Suppressor macrophage treated with lipopolysaccharide for 1 hour (primary cell): ENCODE data around the gene FHL2.
A peak's percentile ranks its signal among the peaks of the same experiment; 100 is the strongest.

ENCODE experiments used
- DNase-seq, 3 donors: peaks; one replicate each; pipeline ENCODE4 v3.0.0-alpha.2; 2020 to 2022

The FHL2 gene

DNA sequence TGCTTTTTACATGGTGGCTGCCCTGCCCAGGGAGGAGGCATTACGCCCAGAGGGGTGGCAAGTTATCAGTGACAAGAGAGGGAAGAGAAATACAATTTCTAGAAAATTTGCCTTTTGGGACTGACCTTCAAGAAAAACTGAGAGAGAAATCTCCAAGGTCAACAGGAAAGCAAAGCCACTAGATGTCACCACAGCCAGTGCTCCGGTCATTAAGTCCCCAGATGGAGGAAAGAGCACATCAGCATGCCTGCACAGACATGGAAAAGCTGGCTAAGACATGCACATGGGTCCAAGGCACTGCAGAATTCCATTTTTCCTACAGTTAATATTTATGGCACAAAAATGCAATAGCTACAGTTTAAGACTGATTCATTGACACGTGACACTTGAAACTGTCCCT is 21.0 kb downstream of the FHL2 start:
- DNase-seq = no peak

DNA sequence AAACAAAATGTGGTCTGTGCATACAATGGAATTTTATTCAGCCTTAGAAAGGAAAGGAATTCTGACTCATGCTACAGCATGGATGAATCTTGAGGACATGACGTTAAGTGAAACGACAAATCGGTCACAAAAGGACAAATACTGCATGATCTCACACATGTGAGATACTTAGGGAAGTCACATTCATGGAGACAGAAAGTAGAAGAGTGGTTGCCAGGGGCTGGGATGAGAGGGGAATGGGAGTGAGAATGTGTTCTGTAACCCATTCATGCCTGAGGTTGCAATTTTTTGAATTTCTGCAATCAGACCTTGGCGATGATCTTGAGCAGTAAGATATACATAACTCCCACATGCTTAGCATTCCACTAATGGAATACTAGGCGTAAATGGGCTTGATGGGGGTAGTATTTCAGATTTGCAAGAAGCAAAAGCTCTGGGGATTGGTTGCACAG is 22.0 kb downstream of the FHL2 start:
- DNase-seq = no peak

DNA sequence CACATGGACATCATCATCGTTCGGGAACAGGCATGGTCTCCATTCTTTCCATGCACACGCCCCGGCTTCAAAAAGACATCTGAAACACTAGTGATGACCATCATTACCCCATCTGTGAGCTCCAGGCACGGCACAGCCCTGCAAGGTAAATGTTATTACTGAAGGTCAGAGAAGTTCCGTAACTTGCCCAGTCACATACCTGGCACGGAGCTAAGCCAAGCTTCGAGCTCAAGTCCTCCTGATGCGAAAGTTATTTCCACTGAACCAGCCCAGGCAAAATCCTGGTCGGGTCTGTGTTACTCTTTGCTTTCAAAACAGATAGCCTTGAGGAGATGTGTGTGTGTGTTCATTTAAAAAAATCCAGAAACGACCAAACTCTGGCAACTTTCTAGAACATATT is 22.8 kb downstream of the FHL2 start:
- DNase-seq = no peak

DNA sequence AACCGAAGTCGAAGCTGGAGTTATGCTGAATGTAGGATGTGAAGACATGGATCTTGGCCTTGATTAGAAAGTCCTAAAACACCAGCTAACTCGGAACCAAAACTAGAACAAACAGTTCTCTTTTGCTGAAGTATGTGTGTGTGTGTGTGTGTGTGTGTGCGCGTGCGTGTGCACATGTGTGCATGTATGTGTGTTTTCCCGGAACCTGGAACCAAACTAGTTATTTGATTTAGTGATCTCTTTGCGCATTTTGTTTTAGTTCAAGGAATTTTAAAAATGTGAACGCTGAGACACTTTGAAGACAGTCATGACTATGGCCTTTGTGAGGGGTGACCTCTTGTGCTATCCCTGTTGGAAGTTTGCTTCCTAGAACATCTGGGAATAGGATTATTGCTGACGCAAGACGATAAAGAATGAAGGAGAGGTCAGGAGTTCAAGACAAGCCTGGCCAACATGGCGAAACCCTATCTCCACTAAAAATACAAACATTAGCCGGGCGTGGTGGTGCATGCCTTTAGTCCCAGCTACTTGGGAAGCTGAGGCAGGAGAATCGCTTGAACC is 23.8 kb downstream of the FHL2 start:
- DNase-seq = no peak

DNA sequence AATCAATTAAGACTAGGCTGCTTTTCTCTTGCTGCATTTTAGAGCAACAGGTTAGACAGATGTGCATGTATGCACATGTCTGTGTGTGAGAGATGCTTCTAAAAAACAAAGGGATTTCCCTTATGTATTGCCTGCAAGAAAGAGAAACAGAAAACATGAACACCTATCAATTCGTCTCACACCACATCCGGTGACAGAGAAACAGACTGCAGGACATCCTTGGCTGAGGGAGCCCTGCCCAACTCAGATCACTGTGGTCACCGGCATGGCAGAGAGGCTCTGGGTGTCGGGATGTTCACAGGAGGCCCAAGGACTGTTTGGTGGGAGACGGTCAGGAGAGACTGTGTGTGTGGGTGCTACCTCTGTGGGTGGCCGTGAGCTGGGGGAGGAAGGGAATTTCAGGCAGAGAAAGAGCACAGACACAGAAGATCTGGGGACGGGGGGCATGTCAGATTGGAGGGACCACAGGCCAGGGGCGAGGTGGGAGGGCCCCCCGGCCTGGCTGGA is 24.9 kb downstream of the FHL2 start:
- no peak for DNase-seq

DNA sequence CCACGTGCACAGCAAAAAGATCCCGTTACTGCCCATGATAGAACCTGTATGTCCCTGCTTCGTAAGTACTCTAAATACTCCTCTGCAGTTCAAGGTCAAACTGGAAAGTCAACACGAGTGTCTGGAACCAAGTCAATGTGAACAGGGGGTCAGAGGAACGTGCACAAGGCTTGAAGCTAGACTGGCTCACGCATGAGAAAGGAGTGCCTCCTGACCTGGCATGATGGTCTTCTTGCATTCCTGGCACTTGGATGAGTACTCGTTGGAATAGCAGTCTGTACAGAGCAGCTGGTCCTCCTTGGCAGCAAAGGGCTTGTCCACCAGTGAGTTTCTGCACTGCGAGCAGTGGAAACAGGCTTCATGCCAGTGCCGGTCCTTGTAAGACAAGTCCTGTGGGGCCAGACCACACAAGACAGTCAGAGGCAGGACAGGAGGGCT is 25.5 kb downstream of the FHL2 start:
- DNase-seq = no peak

DNA sequence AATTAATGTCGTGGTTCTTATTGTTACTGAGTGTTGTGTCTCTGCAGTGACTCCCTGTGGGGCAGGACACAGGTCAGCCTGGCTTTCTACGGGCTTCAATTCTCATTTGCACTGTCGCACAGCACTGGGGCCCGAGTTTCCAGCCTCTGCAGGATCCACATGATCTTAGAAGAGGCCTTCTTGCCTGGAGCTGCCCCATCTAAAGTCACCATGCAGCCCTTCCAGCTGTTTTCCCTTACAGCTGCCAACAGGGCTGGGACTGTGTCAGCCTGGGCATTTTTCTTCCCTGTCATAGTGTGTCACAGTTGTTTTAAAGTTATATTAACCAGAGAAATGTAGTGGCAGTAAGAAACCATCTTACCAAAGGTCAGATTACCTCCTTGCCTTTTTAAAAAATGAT is 27.0 kb downstream of the FHL2 start:
- DNase-seq = no peak

DNA sequence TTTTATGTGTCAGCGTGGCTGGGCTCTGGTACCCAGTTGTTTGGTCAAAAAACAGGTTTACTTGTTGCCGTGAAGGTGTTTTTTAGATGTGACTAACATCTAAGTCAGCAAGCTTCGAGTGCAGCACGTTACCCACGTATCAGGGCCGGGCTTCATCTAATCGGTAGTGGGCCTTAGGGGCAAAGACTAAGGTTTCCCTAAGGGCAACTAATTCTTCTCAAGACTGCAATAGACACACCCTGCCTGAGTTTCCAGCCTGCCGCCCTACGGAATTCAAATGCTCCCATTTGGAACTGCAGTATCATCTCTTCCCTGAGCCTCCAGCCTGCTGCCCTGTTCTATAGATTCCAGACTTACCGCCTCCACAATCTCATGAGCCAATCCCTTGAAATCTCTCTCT is 27.7 kb downstream of the FHL2 start:
- DNase-seq = no peak

DNA sequence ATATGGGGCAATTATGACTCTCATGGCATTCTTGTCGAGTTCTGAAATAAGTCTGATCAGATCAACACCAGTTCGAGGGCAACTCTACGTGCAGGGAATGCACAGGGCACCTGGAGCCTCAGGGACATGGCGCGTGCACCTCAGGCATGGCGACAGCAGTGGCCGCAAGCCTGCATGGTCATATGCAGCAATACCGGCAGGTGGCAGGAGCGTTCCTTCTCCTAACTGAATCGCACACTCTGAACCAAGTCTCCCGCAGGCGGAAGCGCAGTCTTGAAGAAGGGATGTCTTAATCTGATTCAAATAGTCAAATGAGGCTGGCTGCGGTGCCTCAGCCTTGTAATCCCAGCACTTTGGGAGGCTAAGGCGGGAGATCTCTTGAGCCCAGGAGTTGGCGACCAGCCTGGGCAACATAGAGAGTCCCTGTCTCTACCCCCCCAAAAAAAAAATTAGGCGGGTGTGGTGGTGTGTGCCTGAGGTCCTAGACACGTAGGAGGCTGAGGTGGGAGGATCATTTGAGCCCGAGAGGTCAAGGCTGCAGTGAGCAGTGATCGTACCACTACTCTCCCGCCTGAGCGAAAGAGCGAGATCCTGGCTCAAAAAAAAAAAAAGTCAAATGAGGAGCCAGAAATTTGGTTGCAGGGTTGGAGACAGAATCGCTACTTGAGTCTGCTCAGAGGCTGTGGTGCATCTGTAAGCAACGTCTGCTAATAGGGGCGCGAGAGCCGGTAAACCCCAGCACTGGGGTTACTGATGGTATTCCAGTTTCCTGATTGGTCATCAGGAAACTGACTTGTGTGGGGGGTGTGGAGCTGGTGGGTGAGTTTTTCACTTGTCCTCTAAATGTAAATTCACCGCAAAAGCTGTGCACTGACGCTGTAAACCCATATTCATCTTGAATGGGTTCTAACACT is 28.8 kb downstream of the FHL2 start:
- peak; percentile 86 to 89 (median 88) for DNase-seq

DNA sequence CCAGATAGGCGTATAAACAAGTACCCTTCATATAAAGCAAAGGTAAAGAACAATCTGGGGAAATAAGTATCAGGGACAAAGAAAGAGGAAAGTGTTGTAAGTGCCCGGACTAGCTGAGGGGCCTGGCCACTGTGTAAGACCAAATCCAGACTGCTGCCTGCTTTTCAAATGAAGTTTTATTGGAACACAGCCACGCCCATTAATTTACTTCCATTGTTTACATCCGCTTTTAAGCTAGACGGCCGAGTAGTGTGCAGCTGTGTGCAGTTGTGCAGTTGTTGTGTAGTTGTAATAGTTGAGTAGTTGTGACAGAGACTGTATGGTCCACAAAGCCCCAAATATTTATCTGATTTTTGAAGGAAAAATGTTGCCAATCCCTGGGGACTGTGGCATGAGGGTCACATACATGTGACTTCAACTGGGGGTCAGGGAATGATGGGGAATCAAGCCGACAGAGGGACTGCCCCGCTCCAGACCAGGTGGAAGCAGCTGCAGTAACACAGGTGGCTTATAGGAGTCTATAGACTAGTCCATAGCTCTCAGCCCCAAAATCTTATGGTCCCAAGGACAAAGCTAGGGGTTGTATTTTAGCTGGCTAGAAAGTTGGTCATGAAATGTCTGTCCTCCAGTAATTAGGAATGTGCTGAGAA is 30.0 kb downstream of the FHL2 start:
- DNase-seq = no peak

DNA sequence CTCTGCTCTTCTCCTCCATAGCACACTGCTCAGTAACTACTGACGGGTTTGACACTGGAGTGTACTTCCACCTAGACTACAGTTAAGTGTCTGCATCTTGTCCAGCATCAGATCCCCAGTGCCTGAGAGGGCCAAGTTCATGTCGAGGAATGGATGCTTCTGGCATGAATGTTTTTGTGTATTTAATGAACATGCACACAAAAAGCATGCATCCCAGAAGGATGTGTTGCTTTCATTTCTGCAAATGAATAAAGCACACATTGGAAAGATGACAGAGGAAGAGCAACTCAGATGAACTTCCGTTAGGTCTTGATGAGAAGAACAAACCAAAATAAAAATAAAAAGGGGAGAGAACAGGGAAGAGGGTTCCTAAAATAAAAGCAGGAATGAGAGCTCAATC is 33.6 kb downstream of the FHL2 start:
- no peak for DNase-seq

DNA sequence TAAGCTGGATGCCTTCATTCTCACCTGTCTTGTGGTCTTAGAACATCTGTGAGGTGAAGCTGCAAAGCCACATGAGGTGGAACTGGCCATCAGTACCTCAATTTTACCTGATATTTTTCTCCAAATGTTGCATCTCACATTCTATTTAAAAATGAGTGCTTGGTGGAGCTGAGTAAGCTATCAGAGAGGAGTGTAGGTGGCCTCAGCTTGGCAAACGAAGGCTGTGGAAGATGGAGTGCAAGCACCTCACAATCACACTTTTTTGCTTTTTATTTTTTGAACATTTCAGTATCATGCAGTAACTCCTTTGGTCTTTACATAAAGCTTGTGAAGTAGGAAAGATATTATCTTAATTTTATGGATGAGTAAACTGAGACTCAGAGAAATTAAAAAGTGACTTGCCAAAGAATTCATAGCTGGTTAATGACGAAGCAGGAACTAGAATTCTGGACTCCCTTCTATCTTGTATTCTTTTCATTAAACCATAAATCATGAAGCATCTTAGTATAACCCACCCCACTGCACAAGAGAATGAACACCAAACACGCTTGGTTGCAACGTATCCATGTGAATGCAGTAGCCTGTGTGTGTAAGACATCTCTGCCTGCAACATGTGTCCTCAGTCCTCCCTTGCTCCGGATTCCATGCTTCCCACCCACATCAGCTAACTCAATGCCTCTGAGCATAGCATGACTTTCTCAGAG is 34.3 kb downstream of the FHL2 start:
- no peak for DNase-seq

DNA sequence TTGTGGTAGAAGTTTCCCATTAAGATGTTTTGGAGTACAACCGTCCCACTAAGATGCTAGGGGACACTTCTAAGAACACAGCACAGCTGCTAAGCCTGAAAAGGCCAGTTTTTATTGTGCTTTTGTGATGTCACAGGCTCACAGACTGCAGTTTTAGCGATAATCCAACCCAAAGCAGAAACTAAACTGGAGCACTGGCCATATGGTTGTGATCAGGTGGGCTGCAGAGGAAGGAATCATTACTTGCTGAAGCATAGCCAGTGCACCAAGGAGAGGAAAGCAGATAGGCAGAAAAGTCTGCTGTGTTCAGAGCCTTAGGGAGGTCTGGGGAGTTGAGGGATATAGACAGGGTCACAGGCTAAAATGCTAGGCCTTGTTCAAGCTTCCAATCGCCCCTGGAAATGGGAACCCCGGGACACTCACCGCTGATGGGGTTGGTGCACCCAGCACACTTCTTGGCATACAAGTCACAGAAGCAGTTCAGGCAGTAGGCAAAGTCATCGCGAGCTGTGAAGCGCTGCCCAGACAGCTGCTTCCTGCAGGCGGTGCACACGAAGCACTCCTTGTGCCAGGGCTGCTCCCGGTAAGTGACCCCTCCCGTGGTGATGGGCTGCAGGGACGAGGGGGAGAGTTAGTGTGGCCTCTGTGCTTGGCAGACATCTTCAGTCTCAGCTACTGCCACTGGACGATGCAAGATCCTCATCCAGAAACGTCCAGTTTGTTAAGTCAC is 35.8 kb downstream of the FHL2 start:
- no peak for DNase-seq

DNA sequence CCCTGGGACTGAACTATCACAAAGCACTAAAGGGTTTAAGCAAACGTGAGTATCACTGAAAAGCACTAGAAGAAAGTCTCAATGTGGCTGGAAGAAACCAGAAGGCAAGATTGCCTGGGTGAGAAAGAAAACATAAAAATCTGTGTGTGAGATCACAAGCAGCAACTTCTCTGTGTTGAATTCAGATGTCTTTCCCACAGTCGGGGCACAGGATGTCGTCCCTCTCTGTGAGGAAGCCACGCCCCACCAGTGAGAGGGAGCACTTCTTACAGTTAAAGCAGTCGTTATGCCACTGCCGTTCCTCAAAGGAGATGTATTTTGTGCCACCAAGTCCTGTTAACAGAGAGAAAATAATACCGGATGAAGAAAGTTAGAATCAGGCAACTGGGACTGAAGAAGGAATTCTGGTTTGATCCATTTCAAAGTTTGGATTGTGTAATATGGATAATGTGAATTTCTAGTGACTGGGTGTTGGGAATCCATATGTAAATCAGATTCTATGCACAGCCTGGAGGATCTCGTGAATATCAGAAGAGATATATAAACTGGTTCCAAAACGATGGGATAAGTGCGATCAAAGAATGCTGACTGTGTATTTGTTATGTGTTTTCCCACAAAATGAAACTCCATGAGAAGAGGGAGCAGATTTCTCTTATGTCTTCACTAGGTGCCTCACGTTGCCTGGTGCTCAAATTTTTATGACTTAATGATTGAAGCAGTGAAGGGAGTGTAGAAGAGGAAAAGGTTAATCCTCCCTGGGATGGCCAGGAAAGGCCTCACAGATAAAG is 37.6 kb downstream of the FHL2 start:
- DNase-seq = no peak

DNA sequence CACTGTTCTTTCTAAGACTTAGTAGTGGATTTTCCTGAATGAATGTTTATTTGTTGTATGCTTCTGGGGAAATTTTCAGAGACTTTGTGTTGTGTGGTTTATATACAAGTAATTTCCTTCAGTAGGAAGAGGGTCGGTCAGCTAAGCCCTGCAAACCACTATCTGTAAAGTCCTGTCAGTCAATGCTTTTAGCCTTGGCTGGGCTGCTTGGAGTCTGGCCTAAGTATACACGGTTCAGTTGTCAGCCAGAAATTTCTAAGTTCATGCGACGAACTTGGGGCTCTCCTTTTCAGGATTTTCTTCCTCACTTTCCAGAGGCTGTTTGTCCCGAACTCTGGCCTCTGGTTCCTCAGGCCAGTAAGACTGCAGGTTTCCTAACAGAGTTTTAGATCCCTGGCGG is 40.3 kb downstream of the FHL2 start:
- DNase-seq = no peak

DNA sequence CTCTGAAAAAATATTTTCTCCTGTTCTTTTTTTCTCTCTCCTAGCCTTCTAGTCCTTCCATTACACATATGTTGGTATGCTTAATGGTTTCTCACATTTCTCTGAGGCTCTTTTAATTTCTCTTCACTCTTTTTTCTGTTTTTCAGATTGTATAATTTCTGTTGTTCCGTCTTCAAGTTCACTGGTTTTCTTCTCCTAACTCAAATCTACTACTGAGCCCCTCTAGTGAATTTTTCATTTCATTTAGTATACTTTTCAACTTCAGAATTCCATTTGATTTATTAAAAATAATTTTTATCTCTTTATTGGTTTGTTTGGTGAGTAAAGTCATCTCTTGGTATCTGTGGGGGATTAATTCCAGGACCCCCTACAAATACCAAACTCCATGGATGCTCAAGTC is 41.7 kb downstream of the FHL2 start:
- no peak for DNase-seq

DNA sequence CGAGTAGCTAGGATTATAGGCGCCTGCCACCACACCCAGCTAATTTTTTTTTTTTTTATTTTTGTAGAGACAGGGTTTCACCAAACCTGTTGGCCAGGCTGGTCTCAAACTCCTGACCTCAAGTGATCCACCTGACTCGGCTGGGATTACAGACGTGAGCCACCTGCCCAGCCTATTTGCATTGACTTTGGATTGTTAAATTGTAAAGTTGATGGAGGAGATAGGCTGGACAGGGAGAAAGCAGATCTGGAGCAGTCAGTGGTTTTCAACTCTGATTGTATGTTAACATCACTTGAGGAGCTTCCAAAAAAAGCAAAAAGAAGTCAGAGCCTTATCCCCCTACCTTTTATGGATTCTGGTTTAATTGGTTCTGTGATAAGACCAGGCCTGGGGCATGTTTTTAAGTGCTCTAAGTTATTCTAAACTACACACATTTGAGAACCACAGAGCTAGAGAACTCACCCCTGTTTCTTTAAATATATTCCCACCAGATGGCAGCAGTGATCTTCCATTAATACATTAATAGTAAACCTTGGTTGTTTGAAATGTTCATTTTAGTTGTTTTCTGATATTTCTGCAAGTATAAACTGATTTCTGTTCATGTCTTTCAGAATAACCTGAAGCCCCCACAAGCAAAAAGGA is 54.0 kb downstream of the FHL2 start:
- DNase-seq = peak; percentile 46 to 55 (median 53)

DNA sequence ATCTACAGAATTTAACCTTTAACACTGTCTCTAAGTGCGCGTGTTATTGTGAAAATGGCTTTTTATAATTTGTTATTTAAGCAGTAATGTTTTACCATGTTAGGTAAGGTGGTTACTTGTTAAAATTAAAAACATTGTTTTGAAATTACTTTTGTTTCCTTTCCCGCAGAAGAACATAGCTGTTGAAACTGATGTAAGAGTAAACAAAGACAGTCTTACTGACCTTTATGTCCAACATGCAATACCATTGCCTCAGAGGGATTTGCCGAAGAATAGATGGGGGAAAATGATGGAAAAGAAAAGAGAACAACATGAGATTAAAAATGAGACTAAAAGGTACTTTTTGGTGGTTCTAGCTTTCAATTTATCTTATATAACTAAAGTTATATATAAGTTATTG is 59.4 kb downstream of the FHL2 start:
- DNase-seq = no peak

DNA sequence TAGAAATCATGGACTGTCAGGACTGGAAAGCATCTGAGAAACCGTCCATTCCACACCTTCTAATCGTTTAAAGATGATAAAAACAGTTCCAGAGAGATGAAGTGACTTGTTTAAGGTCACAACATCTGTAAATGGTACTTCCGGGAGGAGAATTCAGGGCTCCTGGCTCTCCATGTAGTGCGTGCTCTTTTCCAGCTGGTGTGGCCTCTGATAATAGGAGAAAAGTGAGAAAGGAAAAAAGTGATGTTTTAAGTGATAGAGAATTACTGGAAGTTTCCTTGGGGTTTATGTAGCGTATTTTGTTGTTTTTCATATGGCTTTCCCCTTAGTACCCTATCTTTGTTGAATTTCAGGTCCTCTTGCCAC is 60.8 kb downstream of the FHL2 start:
- no peak for DNase-seq

DNA sequence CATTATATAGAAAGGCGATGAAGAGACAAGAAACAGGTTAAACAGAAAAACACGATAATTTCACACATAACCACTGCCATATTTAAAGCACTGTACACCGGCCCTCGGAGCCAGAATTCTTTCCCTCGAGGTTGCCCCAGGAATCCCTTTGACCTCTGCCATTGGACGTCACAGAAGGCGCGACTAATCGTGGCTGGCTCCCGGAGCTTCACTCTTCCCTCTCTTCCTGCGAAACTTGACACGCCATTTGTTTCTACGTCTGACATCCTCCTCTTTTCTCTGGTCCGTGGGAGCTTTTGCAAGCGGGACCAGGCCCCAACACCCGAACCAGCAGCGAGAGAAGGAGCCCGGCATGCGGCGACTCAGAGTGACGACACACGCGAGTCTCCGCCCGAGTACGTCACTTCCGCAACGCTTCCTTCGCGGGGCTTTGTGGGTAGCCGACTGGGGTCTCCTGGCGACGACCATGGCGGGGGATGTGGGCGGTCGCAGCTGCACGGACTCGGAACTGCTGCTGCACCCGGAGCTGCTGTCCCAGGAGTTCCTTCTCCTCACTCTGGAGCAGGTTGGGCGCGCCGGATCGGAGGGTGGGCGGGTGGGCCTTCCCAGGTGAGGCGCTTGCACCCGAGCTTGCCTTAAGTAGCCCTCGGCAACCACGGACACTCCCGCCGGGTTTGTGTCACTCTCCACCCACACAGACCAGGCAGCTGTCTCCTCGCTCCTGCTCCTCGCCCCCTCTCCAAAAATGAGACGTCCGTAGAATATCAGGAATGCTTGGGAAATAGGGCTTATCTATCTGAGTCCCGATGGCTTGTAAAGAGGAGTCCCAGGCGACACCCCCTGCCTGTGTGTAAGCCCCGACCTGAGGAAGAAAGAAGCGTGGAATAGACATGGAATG is 61.5 kb downstream of the FHL2 start, which contains the start of gene C2orf49:
Gene C2orf49 (plus strand): TSS at position 419 of the 898 bp plus-strand sequence. CDS start 48 bp downstream, at position 467.
- DNase-seq = peak; percentile 94
